Transverse colon (tissue), 4 donors: ENCODE results near the gene NDUFAF4. TPM values are rescaled to one million over a fixed set of nuclear protein-coding genes. Genes with fewer than 3 reads are reported as not detected.

ENCODE experiments used
- DNase-seq: peaks from one replicate; pipeline ENCODE4 v3.0.0-alpha.2; 2019
- H3K27ac ChIP-seq, 4 donors: fragments of 200-600 bp; sonication (generic); 2 replicates each; pipeline ENCODE4 v1.5.1; 2016 to 2018; ENCODE audit warnings: inconsistent platforms in 4 of 4
- H3K27me3 ChIP-seq: fragments of 200-600 bp; sonication (generic); 2 replicates; pipeline ENCODE4 v1.5.1; 2017; ENCODE audit warnings: inconsistent platforms
- H3K36me3 ChIP-seq, 4 donors: fragments of 200-600 bp; sonication (generic); 2 replicates each; pipeline ENCODE4 v1.5.1; 2017 to 2019; ENCODE audit warnings: inconsistent platforms in 4 of 4
- H3K4me1 ChIP-seq, 4 donors: fragments of 200-600 bp; sonication (generic); 2 replicates each; pipeline ENCODE4 v1.5.1; 2017 to 2020; ENCODE audit warnings: inconsistent platforms in 4 of 4
- H3K4me3 ChIP-seq, 4 donors: fragments of 200-600 bp; sonication (generic); 1 replicate in 1 of 4; 2 replicates in 3 of 4; pipeline versions ENCODE4 v1.5.1 to v1.6.1; 2017 to 2019; ENCODE audit warnings: inconsistent platforms in 4 of 4
- H3K9me3 ChIP-seq, 2 donors: fragments of 200-600 bp; sonication (generic); 2 replicates each; pipeline ENCODE4 v1.5.1; 2017 to 2019; ENCODE audit warnings: inconsistent platforms in 2 of 2
- CTCF ChIP-seq, 5 experiments: fragments of 200-600 bp in 3 of 5; fragments of 450-650 bp in 2 of 5; sonication (generic) in 3 of 5; IDR thresholded peaks; 1 replicate in 2 of 5; 2 replicates in 3 of 5; pipeline ENCODE4 v1.5.1; 2016 to 2017; ENCODE audit warnings: antibody characterized with exemption in 5 of 5, inconsistent platforms in 3 of 5, mild to moderate bottlenecking in 2 of 5, moderate library complexity in 1 of 5
- EP300 ChIP-seq: sonication (generic); formaldehyde crosslinking; IDR thresholded peaks from one replicate; pipeline ENCODE4 v1.6.1; 2017; ENCODE audit warnings: antibody characterized with exemption, low read depth
- POLR2A ChIP-seq: fragments of 450-650 bp; IDR thresholded peaks from one replicate; pipeline ENCODE4 v1.6.1; 2016; ENCODE audit warnings: antibody characterized with exemption, mild to moderate bottlenecking, moderate library complexity
- POLR2AphosphoS5 ChIP-seq, 3 donors: sonication (generic); formaldehyde crosslinking; IDR thresholded peaks; one replicate each; pipeline ENCODE4 v1.6.1; 2016; ENCODE audit warnings: antibody characterized with exemption in 3 of 3
- WGBS, 2 donors: methylation state at CpG; one replicate each; pipeline ENCODE4 v1.1.5; 2018; ENCODE audit warnings: low coverage in 1 of 2; 5-methylcytosine and 5-hydroxymethylcytosine counted together
- in situ Hi-C, 4 donors: fragments of 200-750 bp; cut with MboI; loops; one replicate each; pipeline versions ENCODE4 v1.15.0 to v1.15.1; 2017; ENCODE audit warnings: low sequenced_read_pairs in 3 of 4, low pct_ligation_motif_present in 1 of 4, low pct_unique_long_range_greater_than_20kb in 1 of 4
- intact Hi-C: fragments of 100-400 bp; cut with DNase I; formaldehyde crosslinking; loops from one replicate; pipeline ENCODE4 v1.15.1; 2023; ENCODE audit warnings: low total_unique reads
- total RNA-seq, 4 donors: library from RNA; depleted of rRNA; stranded (reverse); fragments of >200 nt; gene quantifications; one replicate each; pipeline ENCODE4 v1.1.0, GENCODE V29; 2016

Gene NDUFAF4
- total RNA-seq, 4 donors from 2014 or later, result 9.4 to 26.5 (median 20.9) TPM

DNA sequence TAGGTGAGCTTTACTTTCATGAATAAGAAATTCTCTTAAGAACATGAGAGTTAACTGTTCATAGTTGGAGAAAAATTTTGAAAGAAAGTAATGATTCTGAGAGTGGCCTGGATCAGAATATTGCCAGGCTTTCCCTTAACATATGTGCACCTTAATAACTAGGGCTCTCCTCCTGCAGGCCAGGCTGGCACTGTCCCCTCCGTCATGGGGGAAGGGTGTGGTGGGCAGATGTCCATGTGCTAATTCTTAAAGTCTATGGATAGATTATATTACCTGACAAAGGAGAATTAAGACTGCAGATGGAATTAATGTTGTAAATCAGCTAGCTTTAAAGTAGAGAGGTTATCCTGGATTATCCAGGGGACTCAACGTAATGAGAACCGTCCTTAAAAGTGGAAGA, 15.9 kb upstream of the NDUFAF4 start:
- Histone ChIP-seq H3K36me3 (no peaks in the 10 kb centered on the region), H3K4me1 (peaks cover 0 to 6% (median 0%) of the 10 kb centered on the region in 4 donors), H3K27me3 (no peaks in the 10 kb centered on the region), H3K9me3 (no peaks in the 10 kb centered on the region), H3K4me3 (no peak overlapping the region), H3K27ac (no peak overlapping the region)
- 83 to 87% methylated on average over 3 of the region's 3 CpGs for whole genome bisulfite sequencing, 2 donors
- TF ChIP-seq POLR2A (no peak), POLR2AphosphoS5 (IDR thresholded peaks at IDR 0.05) (no peak), CTCF (IDR thresholded peaks at IDR 0.05) (no peak), EP300 (no peak)
- in situ Hi-C loops, result no loop called here
- intact Hi-C loops, result no loop called here
- DNase-seq, result no peak

- in situ Hi-C loops, result no loop called here
- Histone ChIP-seq H3K4me1 (peaks cover 0 to 6% (median 0%) of the 10 kb centered on the region in 4 donors), H3K36me3 (no peaks in the 10 kb centered on the region), H3K27ac (no peak overlapping the region), H3K4me3 (no peak overlapping the region), H3K27me3 (no peaks in the 10 kb centered on the region), H3K9me3 (no peaks in the 10 kb centered on the region)
- 88 to 93% methylated on average over 3 to 4 of the region's 4 CpGs for WGBS, 2 donors
- no peak for TF ChIP-seq EP300
- TF ChIP-seq CTCF (IDR thresholded peaks at IDR 0.05), result no peak
- no peak for TF ChIP-seq POLR2AphosphoS5 (IDR thresholded peaks at IDR 0.05)
- no peak for TF ChIP-seq POLR2A
- intact Hi-C loops, result no loop called here
- no peak for DNase-seq
Measured at GRCh38 chr6:96911751-96912150, 14.1 kb upstream of the NDUFAF4 start.

- no peak for DNase-seq
- H3K27me3 ChIP-seq, result no peaks in the 10 kb centered on the region
- peaks cover 0 to 6% (median 0%) of the 10 kb centered on the region in 4 donors for H3K4me1 ChIP-seq
- TF ChIP-seq POLR2A (no peak), CTCF (IDR thresholded peaks at IDR 0.05) (no peak), POLR2AphosphoS5 (IDR thresholded peaks at IDR 0.05) (no peak), EP300 (no peak)
- no peaks in the 10 kb centered on the region for H3K9me3 ChIP-seq
- intact Hi-C loops (no loop called here), in situ Hi-C loops (no loop called here)
- no peaks in the 10 kb centered on the region for H3K36me3 ChIP-seq
- no peak overlapping the region for H3K4me3 ChIP-seq
- H3K27ac ChIP-seq, result no peak overlapping the region
- WGBS, 2 donors, result 49 to 81% methylated on average over 3 of the region's 3 CpGs
Measured at GRCh38 chr6:96911171-96911570, 13.5 kb upstream of the NDUFAF4 start.

- no peak for TF ChIP-seq POLR2AphosphoS5 (IDR thresholded peaks at IDR 0.05)
Measured at GRCh38 chr6:96909811-96910210, 12.1 kb upstream of the NDUFAF4 start.

DNA sequence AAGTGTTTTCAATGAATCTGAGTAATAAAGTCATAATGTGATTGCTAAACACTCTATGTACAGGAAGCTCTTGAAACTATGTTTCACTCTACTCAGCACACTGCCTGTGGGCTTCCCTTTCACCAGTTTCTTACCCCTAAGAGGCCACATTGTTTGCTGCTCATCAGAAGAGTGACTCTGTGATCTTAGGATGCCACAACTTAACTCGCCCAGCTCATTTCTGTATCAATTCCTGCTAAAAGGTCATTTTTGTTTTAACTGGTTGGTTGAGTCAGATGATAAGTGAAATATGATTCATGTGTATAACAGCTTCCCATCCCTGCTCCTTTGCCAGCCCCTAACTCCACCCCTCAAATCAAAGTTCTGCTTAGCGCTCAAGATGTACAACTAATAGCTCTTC, 9.8 kb upstream of the NDUFAF4 start:
- H3K36me3 ChIP-seq, result no peaks in the 10 kb centered on the region
- TF ChIP-seq EP300 (no peak), POLR2AphosphoS5 (IDR thresholded peaks at IDR 0.05) (no peak)
- H3K27ac ChIP-seq, result no peak overlapping the region
- DNase-seq, result no peak
- intact Hi-C loops, result no loop called here
- in situ Hi-C loops, result loop anchor here in 2 of 4 donors (10.0 kb wide), 1 partner anchor 147 kb away; no protein-coding TSS in a partner anchor
- peaks cover 0 to 6% (median 0%) of the 10 kb centered on the region in 4 donors for H3K4me1 ChIP-seq
- peaks cover 7% of the 10 kb centered on the region for H3K27me3 ChIP-seq
- H3K9me3 ChIP-seq, result no peaks in the 10 kb centered on the region
- 64 to 67% methylated on average over 1 to 2 of the region's 2 CpGs for WGBS, 2 donors
- H3K4me3 ChIP-seq, result no peak overlapping the region

More at GRCh38 chr6:96909811-96910210, 12.1 kb upstream of the NDUFAF4 start:
- DNase-seq, result peak; percentile 34
- WGBS, 2 donors, result 40 to 49% methylated on average over 1 to 2 of the region's 2 CpGs
- in situ Hi-C loops (loop anchor here in 2 of 4 donors (10.0 kb wide), 1 partner anchor 145 kb away; no protein-coding TSS in a partner anchor), intact Hi-C loops (no loop called here)
- Histone ChIP-seq H3K4me3 (no peak overlapping the region), H3K27me3 (no peaks in the 10 kb centered on the region), H3K9me3 (no peaks in the 10 kb centered on the region), H3K4me1 (peaks cover 0 to 6% (median 0%) of the 10 kb centered on the region in 4 donors), H3K27ac (no peak overlapping the region), H3K36me3 (no peaks in the 10 kb centered on the region)
